HFF-Myc (cell line): ENCODE data around the gene TMED7.

Source experiments
- DNase-seq: peaks from one replicate; pipeline ENCODE4 v3.0.0-alpha.2; 2011; ENCODE audit warnings: low read depth; ENCODE audit errors: extremely low read depth
- H3K4me3 ChIP-seq: replicated peaks from 2 replicates; pipeline ENCODE4 v1.5.1; 2011; ENCODE audit warnings: low read depth, mild to moderate bottlenecking, control low read depth, low read length
- CTCF ChIP-seq: IDR thresholded peaks from 2 replicates; pipeline ENCODE4 v1.5.1; 2012; ENCODE audit warnings: mild to moderate bottlenecking, low read depth, low read length, control low read depth; ENCODE audit errors: missing control alignments

TMED7 gene

GRCh38 chr5:115634343-115635132, 8.7 kb upstream of the TMED7 start:
- DNase-seq, result peak; percentile 66
- H3K4me3 ChIP-seq, result peak overlapping the region; percentile 16; the same call in 1 of the 2 replicates
- TF ChIP-seq CTCF, result peak; percentile 94

GRCh38 chr5:115629903-115630302, 4.1 kb upstream of the TMED7 start:
- no peak overlapping the region for H3K4me3 ChIP-seq
- TF ChIP-seq CTCF, result no peak
- DNase-seq, result no peak

- DNase-seq, result no peak
- H3K4me3 ChIP-seq, result no peak overlapping the region
- no peak for TF ChIP-seq CTCF
Measured at GRCh38 chr5:115627295-115627865, 1.5 kb upstream of the TMED7 start.

GRCh38 chr5:115626445-115626823, 598 bp upstream of the TMED7 start:
- no peak for DNase-seq
- no peak for TF ChIP-seq CTCF
- H3K4me3 ChIP-seq, result peak overlapping the region; percentile 62

GRCh38 chr5:115624994-115625393, 842 bp downstream of the TMED7 start:
- TF ChIP-seq CTCF, result no peak
- peak overlapping the region; percentile 62 for H3K4me3 ChIP-seq
- no peak for DNase-seq

GRCh38 chr5:115623658-115624057, 2.2 kb downstream of the TMED7 start:
- TF ChIP-seq CTCF, result no peak
- no peak for DNase-seq
- peak overlapping the region; percentile 62 for H3K4me3 ChIP-seq
